Pancreas (tissue), 10 donors: ENCODE measurements around the gene TLR9. TPM values are rescaled to one million over a fixed set of nuclear protein-coding genes. Genes with fewer than 3 reads are reported as not detected.
A peak's percentile ranks its signal among the peaks of the same experiment; 100 is the strongest.

Experiments
- ATAC-seq, 4 donors: fragments of 200-7000 bp; cut with Tn5 transposase; one replicate each; pipeline versions ENCODE4 v1.8.0 to v1.9.1; 2020; ENCODE audit warnings: mild to moderate bottlenecking in 4 of 4, moderate library complexity in 4 of 4
- DNase-seq, 6 donors: peaks; one replicate each; pipeline ENCODE4 v3.0.0-alpha.2; 2020
- FAIRE-seq: peaks from 2 replicates; lab custom pipeline; 2012; peaks lifted over from hg19 to GRCh38; lab: Jason Lieb, UNC
- H3K27ac ChIP-seq, 4 donors: fragments of 200-600 bp; sonication (generic); 1 replicate in 3 of 4; 2 replicates in 1 of 4; pipeline versions ENCODE4 v1.5.0 to v1.8.0; 2020
- H3K27me3 ChIP-seq, 4 donors: fragments of 200-600 bp; one replicate each; pipeline ENCODE4 v1.8.0; 2021
- H3K36me3 ChIP-seq, 3 donors: fragments of 200-600 bp; sonication (generic) in 1 of 3; one replicate each; pipeline versions ENCODE4 v1.5.0 to v1.8.0; 2020 to 2021
- H3K4me1 ChIP-seq, 3 donors: fragments of 200-600 bp; one replicate each; pipeline ENCODE4 v1.8.0; 2021
- H3K4me3 ChIP-seq, 4 donors: fragments of 200-600 bp; sonication (generic) in 2 of 4; one replicate each; pipeline versions ENCODE4 v1.5.0 to v1.8.0; 2020 to 2021
- H3K9me3 ChIP-seq, 4 donors: fragments of 200-600 bp; one replicate each; pipeline ENCODE4 v1.8.0; 2021
- CTCF ChIP-seq, 4 donors: fragments of 200-600 bp; sonication (generic) in 3 of 4; IDR thresholded peaks; one replicate each; pipeline versions ENCODE4 v1.5.0 to v1.8.0; 2021; ENCODE audit warnings: antibody characterized with exemption in 4 of 4
- WGBS, 2 donors: extraction: QIAGEN DNeasy Blood & Tissue Kit; methylation state at CpG; one replicate each; pipeline ENCODE4 v1.1.7; 2013; 5-methylcytosine and 5-hydroxymethylcytosine counted together
- intact Hi-C, 3 donors: fragments of 100-400 bp; cut with DNase I; formaldehyde crosslinking; loops; one replicate each; pipeline versions ENCODE4 v1.11.1 to v1.14.2; 2022
- polyA plus RNA-seq, 2 donors: library from polyadenylated mRNA; stranded (reverse); fragments of 200-250 nt; gene quantifications; one replicate each; pipeline ENCODE4 v1.2.3, GENCODE V29; 2013
- total RNA-seq, 6 donors: library from RNA; stranded (reverse); fragmentation: NEBNext Ultra II Directional in 4 of 6; extraction: Animal tissue kit (Norgen Biotek cat#: 25700) in 4 of 6; gene quantifications; one replicate each; pipeline versions ENCODE4 v1.2.1 to v1.2.4, GENCODE V29; 2021 to 2023
- donor health status: healthy with polysubstance abuse.
- donor health status: DM: no; HTN: no; CAD: no; lungs with moderate emphysema.
- donor health status: DM: no; HTN: no; CAD: no.
- donor health status: control.
- donor health status: control.
- donor health status: Bipolar disorder and iron deficiency.
- donor health status: DM: yes; HTN: yes; CAD: no.
- donor health status: DM: no; HTN: no; CAD: no.
- donor health status: DM: no; HTN: no; CAD: no.
- donor health status: DM: yes; HTN: yes; CAD: no.

The TLR9 gene
- total and polyA plus RNA-seq, 8 donors: 0.03 to 0.47 (median 0.05) TPM; not detected in 2

GRCh38 chr3:52200981-52201679 lies 24.3 kb downstream of the TLR9 start:
- 91 to 93% methylated on average over 5 of the region's 5 CpGs for WGBS, 2 donors
- FAIRE-seq (no peak), ATAC-seq (no peak), DNase-seq (no peak)
- no peaks in the 10 kb centered on the region for H3K27me3 ChIP-seq
- no peak overlapping the region for H3K27ac ChIP-seq
- TF ChIP-seq CTCF (IDR thresholded peaks at IDR 0.05): no peak
- intact Hi-C loops: no loop called here
- H3K9me3 ChIP-seq: no peaks in the 10 kb centered on the region
- H3K4me3 ChIP-seq: no peak overlapping the region
- peaks cover 0 to 35% (median 9%) of the 10 kb centered on the region in 3 donors for H3K36me3 ChIP-seq
- H3K4me1 ChIP-seq: peaks cover 0 to 24% (median 8%) of the 10 kb centered on the region in 3 donors

GRCh38 chr3:52198643-52199608 lies 26.5 kb downstream of the TLR9 start:
- H3K36me3 ChIP-seq: peaks cover 0 to 14% (median 0%) of the 10 kb centered on the region in 3 donors
- DNase-seq (peak in 1 of 6 donors; percentile 22), FAIRE-seq (no peak), ATAC-seq (no peak)
- no peak for TF ChIP-seq CTCF (IDR thresholded peaks at IDR 0.05)
- WGBS, 2 donors: 38 to 39% methylated on average over 14 of the region's 14 CpGs
- peak overlapping the region; percentile 78 to 98 (median 85) for H3K4me3 ChIP-seq
- H3K4me1 ChIP-seq: peaks cover 0 to 16% (median 8%) of the 10 kb centered on the region in 3 donors
- peak overlapping the region in 1 of 4 donors; percentile 64 for H3K27ac ChIP-seq
- H3K9me3 ChIP-seq: no peaks in the 10 kb centered on the region
- intact Hi-C loops: no loop called here
- H3K27me3 ChIP-seq: no peaks in the 10 kb centered on the region

GRCh38 chr3:52197842-52198625 lies 27.4 kb downstream of the TLR9 start, which contains the start of gene ALAS1:
ALAS1 (plus strand) TSS chr3:52198160; CDS start chr3:52199242, 1,082 bp downstream.
- Histone ChIP-seq H3K4me3 (peak within 1 kb of the TSS; percentile 78 to 98 (median 85)), H3K36me3 (peaks cover 0 to 8% (median 0%) of the 10 kb centered on the region in 3 donors), H3K4me1 (peaks cover 0 to 16% (median 8%) of the 10 kb centered on the region in 3 donors), H3K27me3 (no peaks in the 10 kb centered on the region), H3K9me3 (no peaks in the 10 kb centered on the region), H3K27ac (peak within 1 kb of the TSS in 3 of 4 donors; percentile 56 to 64 (median 61))
- 0 to 1% methylated on average over 52 to 71 of the region's 71 CpGs for WGBS, 2 donors
- intact Hi-C loops: no loop called here
- DNase-seq: peak; percentile 88 to 98 (median 94)
- FAIRE-seq: no peak
- TF ChIP-seq CTCF (IDR thresholded peaks at IDR 0.05): peak in 1 of 4 donors; percentile 11
- peak; percentile 91 to 98 (median 92) for ATAC-seq

GRCh38 chr3:52197499-52197841 lies 28.0 kb downstream of the TLR9 start:
- Histone ChIP-seq H3K4me3 (peak overlapping the region; percentile 78 to 98 (median 85)), H3K27me3 (no peaks in the 10 kb centered on the region), H3K9me3 (no peaks in the 10 kb centered on the region), H3K36me3 (peaks cover 0 to 2% (median 0%) of the 10 kb centered on the region in 3 donors), H3K4me1 (peaks cover 0 to 16% (median 8%) of the 10 kb centered on the region in 3 donors), H3K27ac (peak overlapping the region in 3 of 4 donors; percentile 56 to 64 (median 61))
- TF ChIP-seq CTCF (IDR thresholded peaks at IDR 0.05): no peak
- no peak for DNase-seq
- WGBS, 2 donors: 51 to 58% methylated on average over 10 of the region's 10 CpGs
- ATAC-seq: peak in 1 of 4 donors; percentile 1
- no peak for FAIRE-seq
- intact Hi-C loops: no loop called here
